Lower lobe of right lung (tissue), 2 donors: ENCODE data around the gene ANKRD49. TPM values are rescaled to one million over a fixed set of nuclear protein-coding genes. Genes with fewer than 3 reads are reported as not detected.

ENCODE experiments used
- ATAC-seq, 2 donors: fragments of 200-7000 bp; cut with Tn5 transposase; one replicate each; pipeline ENCODE4 v1.9.1; 2020 to 2022; ENCODE audit warnings: mild to moderate bottlenecking in 2 of 2, moderate library complexity in 2 of 2
- DNase-seq: peaks from one replicate; pipeline ENCODE4 v3.0.0-alpha.2; 2020
- H3K27ac ChIP-seq: fragments of 200-600 bp; one replicate; pipeline ENCODE4 v1.8.0; 2022
- H3K27me3 ChIP-seq: fragments of 200-600 bp; one replicate; pipeline ENCODE4 v1.8.0; 2022; ENCODE audit warnings: low read depth
- H3K36me3 ChIP-seq: fragments of 200-600 bp; one replicate; pipeline ENCODE4 v1.8.0; 2022; ENCODE audit warnings: mild to moderate bottlenecking
- H3K4me1 ChIP-seq: fragments of 200-600 bp; one replicate; pipeline ENCODE4 v1.8.0; 2022
- H3K4me3 ChIP-seq: fragments of 200-600 bp; one replicate; pipeline ENCODE4 v1.8.0; 2022; ENCODE audit warnings: mild to moderate bottlenecking
- H3K9me3 ChIP-seq: fragments of 200-600 bp; one replicate; pipeline ENCODE4 v1.8.0; 2022
- intact Hi-C: fragments of 100-400 bp; cut with DNase I; formaldehyde crosslinking; loops from one replicate; pipeline ENCODE4 v1.11.0; 2022
- microRNA-seq: library from miRNA; unstranded; fragments of <30 nt; microRNA quantifications from one replicate; pipeline ENCODE4 v1.2.0, GENCODE V29; 2020; ENCODE audit warnings: borderline number of aligned reads
- total RNA-seq: library from RNA; stranded (reverse); fragmentation: NEBNext Ultra II Directional; extraction: Animal tissue kit (Norgen Biotek cat#: 25700); gene quantifications from one replicate; pipeline ENCODE4 v1.2.1, GENCODE V29; 2021
- TF ChIP-seq, protein P1 (sequence below): fragments of 200-600 bp; IDR thresholded peaks from one replicate; pipeline ENCODE4 v1.8.0; 2022; ENCODE audit warnings: antibody characterized with exemption, mild to moderate bottlenecking
- donor health status: DM: no; HTN: yes; CAD: no; lungs with severe emphysema.

Gene ANKRD49
- total RNA-seq, 1 donor from 2014 or later: 14.7 TPM

DNA sequence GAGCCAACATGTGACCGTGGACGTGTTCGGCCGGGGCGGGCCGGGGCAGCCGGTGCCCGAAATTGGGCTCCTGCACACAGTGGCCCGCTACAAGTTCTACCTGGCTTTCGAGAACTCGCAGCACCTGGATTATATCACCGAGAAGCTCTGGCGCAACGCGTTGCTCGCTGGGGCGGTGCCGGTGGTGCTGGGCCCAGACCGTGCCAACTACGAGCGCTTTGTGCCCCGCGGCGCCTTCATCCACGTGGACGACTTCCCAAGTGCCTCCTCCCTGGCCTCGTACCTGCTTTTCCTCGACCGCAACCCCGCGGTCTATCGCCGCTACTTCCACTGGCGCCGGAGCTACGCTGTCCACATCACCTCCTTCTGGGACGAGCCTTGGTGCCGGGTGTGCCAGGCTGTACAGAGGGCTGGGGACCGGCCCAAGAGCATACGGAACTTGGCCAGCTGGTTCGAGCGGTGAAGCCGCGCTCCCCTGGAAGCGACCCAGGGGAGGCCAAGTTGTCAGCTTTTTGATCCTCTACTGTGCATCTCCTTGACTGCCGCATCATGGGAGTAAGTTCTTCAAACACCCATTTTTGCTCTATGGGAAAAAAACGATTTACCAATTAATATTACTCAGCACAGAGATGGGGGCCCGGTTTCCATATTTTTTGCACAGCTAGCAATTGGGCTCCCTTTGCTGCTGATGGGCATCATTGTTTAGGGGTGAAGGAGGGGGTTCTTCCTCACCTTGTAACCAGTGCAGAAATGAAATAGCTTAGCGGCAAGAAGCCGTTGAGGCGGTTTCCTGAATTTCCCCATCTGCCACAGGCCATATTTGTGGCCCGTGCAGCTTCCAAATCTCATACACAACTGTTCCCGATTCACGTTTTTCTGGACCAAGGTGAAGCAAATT lies 51.7 kb downstream of the ANKRD49 start:
- H3K36me3 ChIP-seq: no peaks in the 10 kb centered on the region
- no peaks in the 10 kb centered on the region for H3K9me3 ChIP-seq
- H3K27me3 ChIP-seq: no peaks in the 10 kb centered on the region
- peak; percentile 63 for DNase-seq
- intact Hi-C loops: no loop called here
- H3K27ac ChIP-seq: peak overlapping the region; percentile 100
- TF ChIP-seq, protein P1, sequence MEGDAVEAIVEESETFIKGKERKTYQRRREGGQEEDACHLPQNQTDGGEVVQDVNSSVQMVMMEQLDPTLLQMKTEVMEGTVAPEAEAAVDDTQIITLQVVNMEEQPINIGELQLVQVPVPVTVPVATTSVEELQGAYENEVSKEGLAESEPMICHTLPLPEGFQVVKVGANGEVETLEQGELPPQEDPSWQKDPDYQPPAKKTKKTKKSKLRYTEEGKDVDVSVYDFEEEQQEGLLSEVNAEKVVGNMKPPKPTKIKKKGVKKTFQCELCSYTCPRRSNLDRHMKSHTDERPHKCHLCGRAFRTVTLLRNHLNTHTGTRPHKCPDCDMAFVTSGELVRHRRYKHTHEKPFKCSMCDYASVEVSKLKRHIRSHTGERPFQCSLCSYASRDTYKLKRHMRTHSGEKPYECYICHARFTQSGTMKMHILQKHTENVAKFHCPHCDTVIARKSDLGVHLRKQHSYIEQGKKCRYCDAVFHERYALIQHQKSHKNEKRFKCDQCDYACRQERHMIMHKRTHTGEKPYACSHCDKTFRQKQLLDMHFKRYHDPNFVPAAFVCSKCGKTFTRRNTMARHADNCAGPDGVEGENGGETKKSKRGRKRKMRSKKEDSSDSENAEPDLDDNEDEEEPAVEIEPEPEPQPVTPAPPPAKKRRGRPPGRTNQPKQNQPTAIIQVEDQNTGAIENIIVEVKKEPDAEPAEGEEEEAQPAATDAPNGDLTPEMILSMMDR: no peak
- no peak for ATAC-seq
- H3K4me1 ChIP-seq: peaks cover 39% of the 10 kb centered on the region
- peak overlapping the region; percentile 73 for H3K4me3 ChIP-seq

DNA sequence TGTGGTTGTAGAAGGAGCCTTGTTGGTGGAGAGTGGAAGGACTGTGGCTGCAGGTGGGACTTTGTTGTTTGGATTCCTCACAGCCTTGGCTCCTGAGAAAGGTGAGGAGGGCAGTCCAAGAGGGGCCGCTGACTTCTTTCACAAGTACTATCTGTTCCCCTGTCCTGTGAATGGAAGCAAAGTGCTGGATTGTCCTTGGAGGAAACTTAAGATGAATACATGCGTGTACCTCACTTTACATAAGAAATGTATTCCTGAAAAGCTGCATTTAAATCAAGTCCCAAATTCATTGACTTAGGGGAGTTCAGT lies 52.3 kb downstream of the ANKRD49 start:
- DNase-seq (no peak), ATAC-seq (no peak)
- Histone ChIP-seq H3K36me3 (no peaks in the 10 kb centered on the region), H3K4me1 (peaks cover 39% of the 10 kb centered on the region), H3K9me3 (no peaks in the 10 kb centered on the region), H3K27me3 (no peaks in the 10 kb centered on the region), H3K4me3 (peak overlapping the region; percentile 73), H3K27ac (no peak overlapping the region)
- intact Hi-C loops: no loop called here
- TF ChIP-seq, protein P1: no peak

DNA sequence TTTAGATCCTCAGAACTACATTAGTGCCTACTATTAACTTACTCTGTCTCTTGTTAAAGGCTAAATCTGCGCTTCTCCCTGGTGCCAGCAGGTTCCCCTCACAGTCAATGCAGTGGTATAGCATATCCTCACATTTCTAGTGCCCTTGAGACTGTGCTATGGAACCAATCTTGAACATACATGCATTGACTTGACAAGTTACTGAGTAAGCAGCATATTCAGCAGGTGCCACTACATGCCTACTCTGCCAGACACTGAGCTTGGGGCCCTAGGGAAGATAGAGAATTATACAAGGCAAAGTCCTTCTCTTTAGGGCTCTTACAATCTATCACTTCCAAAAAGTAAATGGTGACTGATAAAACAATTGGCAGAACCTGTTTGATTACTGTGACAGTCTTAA lies 53.1 kb downstream of the ANKRD49 start:
- Histone ChIP-seq H3K9me3 (no peaks in the 10 kb centered on the region), H3K27ac (no peak overlapping the region), H3K27me3 (no peaks in the 10 kb centered on the region), H3K4me3 (peak overlapping the region; percentile 4), H3K36me3 (no peaks in the 10 kb centered on the region), H3K4me1 (peaks cover 39% of the 10 kb centered on the region)
- TF ChIP-seq, protein P1: no peak
- DNase-seq (no peak), ATAC-seq (no peak)
- intact Hi-C loops: no loop called here

DNA sequence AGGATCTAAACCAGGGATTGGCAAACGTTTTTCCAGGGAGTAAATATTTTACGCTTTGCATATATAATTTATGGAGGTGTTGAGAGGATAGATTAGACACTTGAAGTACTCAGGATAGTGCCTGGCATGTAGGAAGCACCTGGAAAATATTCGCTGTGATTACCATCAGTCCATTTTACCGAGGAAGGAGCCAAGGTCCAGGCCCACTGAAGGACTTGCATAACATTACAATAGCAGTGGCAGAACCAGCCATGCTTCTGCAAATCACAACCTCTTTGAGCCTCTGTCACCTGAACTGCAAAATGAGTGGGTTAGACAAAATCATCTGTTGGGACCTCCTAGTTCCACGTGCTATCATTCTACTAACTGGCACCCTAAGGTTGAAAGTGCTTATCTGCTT lies 55.4 kb downstream of the ANKRD49 start:
- H3K4me1 ChIP-seq: peaks cover 32% of the 10 kb centered on the region
- DNase-seq: no peak
- TF ChIP-seq, protein P1: no peak

More for the DNA sequence above, 55.4 kb downstream of the ANKRD49 start:
- H3K27me3 ChIP-seq: no peaks in the 10 kb centered on the region
- no peaks in the 10 kb centered on the region for H3K36me3 ChIP-seq
- intact Hi-C loops: no loop called here
- H3K4me3 ChIP-seq: no peak overlapping the region
- no peak overlapping the region for H3K27ac ChIP-seq
- no peak for ATAC-seq
- no peaks in the 10 kb centered on the region for H3K9me3 ChIP-seq

Small RNAs within 50 kb of the gene (microRNA-seq; reads per million reads assigned to microRNA genes)
- gene MIR548L: 2.5 reads per million

Other genes with a start within 250 kb of the ANKRD49 start
- not detected for gene IZUMO1R, start 189.4 kb upstream of the ANKRD49 start, total RNA-seq
- not detected for gene GPR83, start 92.6 kb upstream of the ANKRD49 start, total RNA-seq
- 17.6 TPM for gene MRE11, start 140 bp upstream of the ANKRD49 start, total RNA-seq
- gene C11orf97, start 18.5 kb downstream of the ANKRD49 start, total RNA-seq: 2.5 TPM
- gene FUT4, start 49.9 kb downstream of the ANKRD49 start, total RNA-seq: 7.1 TPM
- gene PIWIL4, start 73.4 kb downstream of the ANKRD49 start, total RNA-seq: 1.9 TPM